ENCODE data around the gene PDZRN4.

PDZRN4 gene

GRCh38 chr12:41460906-41461305, 272.8 kb downstream of the PDZRN4 start:
- DNase-seq = no peak

GRCh38 chr12:41462312-41462711, 274.2 kb downstream of the PDZRN4 start:
- DNase-seq = no peak

DNA sequence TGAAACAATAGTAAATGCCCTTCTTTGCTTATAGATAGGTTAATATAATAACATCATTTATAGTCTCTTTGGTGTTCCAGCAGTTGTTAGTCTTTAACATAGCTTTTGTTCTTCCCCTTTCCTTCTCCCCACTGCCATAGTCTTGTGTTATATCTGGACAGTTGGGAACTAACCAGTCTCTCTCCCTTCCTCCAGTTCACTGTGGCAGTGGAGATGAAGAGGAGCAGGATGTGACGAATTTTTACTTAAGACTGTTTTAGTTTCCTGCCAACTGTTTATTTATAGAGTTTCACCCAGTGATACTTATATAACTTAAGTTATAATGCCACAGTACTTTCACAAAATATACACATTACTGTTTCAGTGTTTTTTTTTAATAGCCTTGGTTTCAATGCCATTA, 277.4 kb downstream of the PDZRN4 start:
- no peak for DNase-seq

- DNase-seq = no peak
Measured at GRCh38 chr12:41466300-41466699, 278.2 kb downstream of the PDZRN4 start.

DNA sequence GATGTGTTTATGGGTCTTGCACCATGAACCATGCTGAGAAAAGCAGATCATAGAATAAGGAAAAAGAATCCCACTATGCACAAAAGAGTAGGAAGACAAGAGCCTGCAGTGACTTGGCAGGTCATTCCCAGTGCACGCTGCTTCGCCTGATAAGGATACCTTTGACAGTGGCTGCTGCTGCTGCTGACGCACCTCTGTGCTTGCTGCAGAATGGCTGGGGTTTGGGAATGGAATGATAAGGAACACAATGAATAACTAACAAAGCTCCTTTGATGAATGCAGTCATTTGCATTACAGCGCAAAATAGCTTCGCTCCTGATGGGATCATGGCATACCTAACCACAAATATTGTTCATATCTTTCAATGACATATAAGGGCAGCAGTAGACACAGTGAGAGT, 278.7 kb downstream of the PDZRN4 start:
- DNase-seq = no peak

DNA sequence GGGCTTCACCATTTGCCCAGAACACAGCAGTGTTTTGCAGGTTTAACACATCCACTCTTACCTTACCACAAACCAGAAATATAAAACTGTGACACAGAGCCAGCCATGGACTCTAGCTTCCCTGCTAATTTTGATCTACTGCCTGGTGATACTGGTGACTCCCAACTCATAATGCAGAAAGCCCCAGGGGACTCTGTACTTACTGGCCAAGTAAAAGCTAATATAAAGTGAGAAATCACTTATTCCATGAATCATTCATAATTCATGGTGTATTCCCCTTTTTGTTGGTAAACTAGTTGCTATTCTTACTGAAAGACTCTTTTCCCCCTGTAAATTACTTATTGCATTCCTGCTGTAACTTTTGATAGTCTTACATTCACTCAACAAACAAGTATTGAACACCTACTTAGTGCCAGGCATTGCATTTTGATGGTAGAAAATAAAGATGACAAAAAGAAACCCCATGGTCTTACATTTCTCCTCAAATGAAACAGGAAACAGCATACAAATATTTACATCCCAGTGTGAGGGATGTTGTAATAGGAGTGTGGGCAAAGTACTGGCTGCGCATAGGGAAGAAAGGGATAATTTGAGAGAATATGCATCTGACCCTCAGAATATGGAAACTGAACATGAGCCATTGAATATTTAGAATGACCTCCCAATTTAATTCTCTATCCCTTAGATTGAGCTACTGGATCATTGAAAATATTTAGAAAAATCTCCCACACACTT, 279.6 kb downstream of the PDZRN4 start:
- DNase-seq = no peak

DNA sequence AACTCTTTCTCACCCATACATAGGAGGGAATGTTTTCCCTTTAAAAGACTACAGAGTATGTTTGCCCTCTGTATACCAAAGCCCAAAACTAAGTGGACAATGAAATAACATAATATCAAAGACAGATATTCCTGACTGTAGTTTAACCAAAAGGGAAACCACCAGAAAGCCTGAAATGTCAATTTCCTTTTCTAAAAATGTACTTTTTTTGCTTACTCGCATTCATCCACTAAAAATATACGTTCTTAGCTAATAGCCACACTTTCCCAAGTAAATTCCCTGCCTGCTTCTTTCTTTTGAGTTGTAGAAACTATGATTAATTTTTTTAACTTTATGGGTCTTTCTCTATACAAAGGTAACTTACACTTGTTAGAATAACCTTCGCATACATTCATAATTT, 280.2 kb downstream of the PDZRN4 start:
- DNase-seq = no peak

- DNase-seq = no peak
Measured at GRCh38 chr12:41468756-41469155, 280.6 kb downstream of the PDZRN4 start.

- no peak for DNase-seq
Measured at GRCh38 chr12:41473441-41473840, 285.3 kb downstream of the PDZRN4 start.

- DNase-seq = no peak
Measured at GRCh38 chr12:41474001-41474400, 285.9 kb downstream of the PDZRN4 start.

DNA sequence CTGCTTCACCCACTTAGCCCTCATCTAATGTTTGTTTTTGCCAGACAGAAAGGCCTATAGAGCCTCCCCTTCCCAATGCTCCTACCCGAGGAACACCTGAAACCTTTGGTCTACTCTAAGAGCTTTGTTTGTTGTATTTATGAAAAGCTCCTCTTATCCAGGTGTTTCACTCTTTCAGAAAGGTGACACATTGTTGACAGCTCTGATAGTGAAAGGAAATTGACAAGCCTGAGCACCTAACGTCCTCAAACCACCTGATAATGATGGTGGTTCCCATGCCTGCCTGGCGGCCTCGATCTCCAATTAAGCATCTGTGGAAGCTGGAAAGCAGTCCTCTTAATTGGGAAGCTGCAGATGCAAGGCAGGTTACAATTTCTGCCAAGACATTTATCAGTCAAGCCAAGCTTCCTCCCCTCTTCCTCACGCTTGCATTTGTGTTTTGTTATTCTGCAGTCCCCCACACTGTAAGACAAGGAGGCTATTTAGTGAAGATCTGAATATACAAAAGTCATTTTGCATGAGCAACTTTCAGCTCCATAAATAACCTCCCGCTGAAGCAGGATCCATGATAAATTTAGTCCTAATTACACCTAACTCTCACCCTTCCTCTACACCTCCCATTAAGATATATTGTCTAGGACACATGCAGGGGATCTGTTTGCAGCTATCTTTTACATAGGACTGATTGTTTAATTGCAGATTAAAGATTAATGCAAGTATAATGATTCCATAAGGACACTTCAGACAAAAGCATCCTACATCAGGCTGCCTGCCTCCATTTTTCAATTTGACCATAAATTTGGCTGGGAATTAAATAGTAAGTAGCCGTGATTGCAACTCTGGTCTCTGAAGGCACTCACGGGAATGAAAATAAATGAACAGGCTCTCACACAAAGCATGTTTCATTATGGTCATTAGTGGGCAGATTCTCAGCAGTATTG, 288.6 kb downstream of the PDZRN4 start:
- DNase-seq = no peak

DNA sequence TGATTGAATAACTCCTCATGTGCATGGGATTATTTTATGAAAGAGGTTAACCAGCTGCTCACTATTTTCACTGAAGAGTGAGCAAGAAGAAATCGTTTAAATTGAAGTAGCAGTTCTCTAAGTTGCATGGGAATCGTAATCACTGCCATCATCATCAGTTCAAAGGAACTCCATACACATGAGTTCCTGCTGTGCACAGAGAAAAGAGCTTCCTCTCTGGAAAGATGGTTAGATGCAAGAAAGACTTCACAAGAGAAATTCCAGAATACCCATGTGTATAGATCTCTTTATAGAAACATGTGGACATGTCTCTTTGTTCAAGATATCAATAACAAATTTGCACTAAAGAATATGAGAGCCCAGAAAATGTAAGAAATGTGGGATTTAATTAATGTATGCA, 291.3 kb downstream of the PDZRN4 start:
- DNase-seq = no peak

DNA sequence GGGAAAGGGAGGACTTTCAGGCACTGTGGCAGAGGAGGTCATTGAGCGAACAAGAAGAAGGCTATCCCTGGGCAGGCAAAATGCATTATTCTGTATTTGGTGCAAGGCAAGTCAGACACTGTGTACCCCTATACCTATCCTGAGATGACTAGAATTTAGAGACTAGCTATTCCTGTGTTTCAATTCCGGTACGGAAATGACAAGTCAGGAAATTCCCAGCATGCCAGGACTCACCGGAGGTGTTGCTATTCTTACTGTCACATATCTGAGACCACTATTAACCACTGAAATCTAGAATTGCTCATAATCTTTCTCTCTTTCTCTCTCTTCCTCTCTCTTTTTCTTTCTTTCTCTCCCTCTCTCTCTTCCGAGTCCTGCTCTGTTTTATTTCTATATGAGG, 297.1 kb downstream of the PDZRN4 start:
- DNase-seq = no peak

GRCh38 chr12:41486718-41487117, 298.6 kb downstream of the PDZRN4 start:
- no peak for DNase-seq

- DNase-seq = no peak
Measured at GRCh38 chr12:41496009-41496408, 307.9 kb downstream of the PDZRN4 start.

DNA sequence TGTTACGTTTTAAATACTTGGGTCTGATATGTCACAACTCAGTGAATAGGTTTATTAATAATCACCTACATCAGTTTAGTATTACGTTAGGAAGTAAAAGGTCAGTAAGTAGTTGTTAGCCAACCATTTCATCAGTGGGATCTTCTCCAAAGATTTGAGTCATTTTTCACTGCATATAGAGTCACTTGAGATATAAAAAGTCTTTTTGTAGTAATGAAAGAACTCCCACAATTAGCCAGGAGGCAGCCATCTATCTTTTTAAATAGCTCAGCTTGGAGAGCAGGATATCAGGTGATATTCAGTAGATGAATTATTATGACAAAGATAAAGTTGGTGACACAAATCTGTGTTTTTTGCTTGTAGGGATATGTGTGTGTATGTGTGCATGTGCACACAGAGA, 309.3 kb downstream of the PDZRN4 start:
- DNase-seq = no peak

GRCh38 chr12:41504976-41505375, 316.9 kb downstream of the PDZRN4 start:
- DNase-seq = no peak

GRCh38 chr12:41507286-41507685, 319.2 kb downstream of the PDZRN4 start:
- DNase-seq = no peak

DNA sequence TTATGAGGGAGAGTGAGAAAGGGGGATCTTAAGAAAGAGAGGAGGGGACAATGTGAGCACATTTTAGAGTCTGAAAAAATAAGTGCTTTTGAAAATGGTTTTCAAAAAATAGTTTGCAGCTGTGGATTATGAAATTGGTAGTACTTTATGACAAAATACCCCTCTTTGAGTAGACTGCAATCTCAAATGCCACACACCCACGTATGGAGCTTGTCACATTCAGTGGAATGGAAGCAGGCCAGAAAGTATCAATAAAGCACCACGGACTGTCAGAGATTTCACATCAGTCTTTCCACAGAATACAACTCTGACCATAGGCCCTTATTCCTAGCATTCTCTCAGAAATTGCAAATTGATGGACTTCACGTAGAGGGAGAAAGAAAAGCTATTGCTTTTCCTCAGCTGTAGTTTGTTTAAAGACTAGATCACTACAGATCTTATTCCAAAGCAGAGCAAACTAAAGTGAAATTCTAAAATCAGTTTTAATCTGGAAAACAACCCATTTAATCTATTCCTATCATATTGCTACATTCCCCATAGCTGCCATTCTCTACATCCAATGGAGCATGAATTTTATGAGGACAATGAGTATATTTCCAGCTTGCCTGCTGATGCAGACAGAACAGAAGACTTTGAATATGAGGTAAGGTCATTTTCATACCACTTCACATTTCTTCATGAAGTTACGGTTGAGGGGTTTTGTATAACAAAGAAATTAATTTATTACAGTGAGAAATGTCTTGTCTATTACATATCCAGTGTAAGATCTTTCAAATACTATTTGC, 321.3 kb downstream of the PDZRN4 start:
- no peak for DNase-seq

- DNase-seq = no peak
Measured at GRCh38 chr12:41510470-41510869, 322.4 kb downstream of the PDZRN4 start.

GRCh38 chr12:41511247-41511646, 323.1 kb downstream of the PDZRN4 start:
- no peak for DNase-seq

DNA sequence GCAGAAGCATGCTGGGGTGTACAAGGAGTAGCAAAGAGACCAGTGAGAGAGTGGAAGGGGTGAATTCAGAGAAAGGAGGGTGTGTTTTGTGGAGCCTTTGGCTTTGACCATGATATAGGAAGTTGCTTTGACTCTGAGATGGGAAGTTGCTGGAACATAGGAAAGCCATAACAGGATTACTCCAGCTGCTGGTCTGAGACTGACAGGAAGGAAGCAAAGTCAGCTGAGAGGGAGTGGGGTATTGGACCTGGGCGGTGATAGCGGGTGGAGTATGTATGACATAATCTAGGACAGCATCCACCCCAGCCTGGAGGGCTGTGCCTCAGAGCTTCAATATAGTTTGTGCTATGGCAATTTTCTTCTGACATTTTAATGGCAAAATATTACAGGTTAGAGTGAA, 324.4 kb downstream of the PDZRN4 start:
- DNase-seq = no peak

All from effector CD8-positive, alpha-beta T cell (primary cell).